ENCODE results near the gene ZNF318. TPM values are rescaled to one million over a fixed set of nuclear protein-coding genes. Genes with fewer than 3 reads are reported as not detected.
"Not testable (repeated sequence)": the region's sequence is repeated elsewhere in the genome, so short reads cannot be mapped to it uniquely, and the experiment has no call there.

ZNF318 gene
- total and polyA plus RNA-seq, 10 of the 15 experiments (the other 5 are each of a cell fraction or from before 2014, with no cell fraction given): 3.4 to 79.8 (median 13.7) TPM

GRCh38 chr6:43412541-43412940 lies 43.1 kb upstream of the ZNF318 start:
- H3K4me1 ChIP-seq (ENCODE audit: control insufficient read depth, insufficient read depth, low read length): no peaks in the 10 kb centered on the region
- no peaks in the 10 kb centered on the region for H3K27me3 ChIP-seq (replicated peaks in 1 of 2; ENCODE audit: control insufficient read depth in 2 of 2, insufficient read depth in 2 of 2, low read length in 1 of 2)
- BruUV-seq (replicated peaks): no TSS peak
- H3K36me3 ChIP-seq (ENCODE audit: control insufficient read depth in 2 of 2, insufficient read depth in 2 of 2, low read length in 1 of 2): peaks cover 0 to 6% of the 10 kb centered on the region in 2 experiments; a peak in 2 of 4 replicates
- FAIRE-seq (no peak), ATAC-seq (no peak), DNase-seq (ENCODE audit: low read depth, low spot score) (no peak)
- WGBS (ENCODE audit: insufficient coverage, insufficient replicate concordance, low lambda C conversion rate, missing lambda C conversion rate): 52% methylated on average over 5 of the region's 5 CpGs
- ChIA-PET SMC1A (ENCODE audit: uncharacterized antibody, unreplicated experiment) (no interaction called here), CTCF (interaction anchor here (1.3 kb wide), 1 partner anchor 94 kb away, joined by 4 read pairs; no protein-coding TSS in a partner anchor), RAD21 (ENCODE audit: unreplicated experiment) (no interaction called here), POLR2A (no interaction called here)
- peaks cover 1% of the 10 kb centered on the region; the same call in 2 of the 3 replicates for H3K9me3 ChIP-seq (replicated peaks; ENCODE audit: control insufficient read depth, insufficient read depth, low read length)
- H4K20me1 ChIP-seq (ENCODE audit: control insufficient read depth, insufficient read depth): no peaks in the 10 kb centered on the region
- H3K79me2 ChIP-seq (ENCODE audit: control insufficient read depth, insufficient read depth, low read length): no peaks in the 10 kb centered on the region
- H3K4me2 ChIP-seq (ENCODE audit: control insufficient read depth, insufficient read depth): no peak overlapping the region
- in situ Hi-C loops (cut with MboI): no loop called here
- no peak for TF ChIP-seq STAT3 (IDR thresholded peaks at IDR 0.05; ENCODE audit: low read depth, low read length)
- TF ChIP-seq, protein P1, sequence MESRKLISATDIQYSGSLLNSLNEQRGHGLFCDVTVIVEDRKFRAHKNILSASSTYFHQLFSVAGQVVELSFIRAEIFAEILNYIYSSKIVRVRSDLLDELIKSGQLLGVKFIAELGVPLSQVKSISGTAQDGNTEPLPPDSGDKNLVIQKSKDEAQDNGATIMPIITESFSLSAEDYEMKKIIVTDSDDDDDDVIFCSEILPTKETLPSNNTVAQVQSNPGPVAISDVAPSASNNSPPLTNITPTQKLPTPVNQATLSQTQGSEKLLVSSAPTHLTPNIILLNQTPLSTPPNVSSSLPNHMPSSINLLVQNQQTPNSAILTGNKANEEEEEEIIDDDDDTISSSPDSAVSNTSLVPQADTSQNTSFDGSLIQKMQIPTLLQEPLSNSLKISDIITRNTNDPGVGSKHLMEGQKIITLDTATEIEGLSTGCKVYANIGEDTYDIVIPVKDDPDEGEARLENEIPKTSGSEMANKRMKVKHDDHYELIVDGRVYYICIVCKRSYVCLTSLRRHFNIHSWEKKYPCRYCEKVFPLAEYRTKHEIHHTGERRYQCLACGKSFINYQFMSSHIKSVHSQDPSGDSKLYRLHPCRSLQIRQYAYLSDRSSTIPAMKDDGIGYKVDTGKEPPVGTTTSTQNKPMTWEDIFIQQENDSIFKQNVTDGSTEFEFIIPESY (IDR thresholded peaks at IDR 0.05): no peak
- no peak for TF ChIP-seq NFIC (IDR thresholded peaks at IDR 0.05; ENCODE audit: low read depth, low read length)
- no peak for TF ChIP-seq IKZF2 (IDR thresholded peaks at IDR 0.05)
- no peak for TF ChIP-seq CHD4 (IDR thresholded peaks at IDR 0.05)
- TF ChIP-seq SMAD1 (IDR thresholded peaks at IDR 0.05; ENCODE audit: low read depth, partially characterized antibody): no peak
- TF ChIP-seq ATF3 (IDR thresholded peaks at IDR 0.05; ENCODE audit: borderline replicate concordance, extremely low read depth, low read depth, low read length): no peak
- TF ChIP-seq SREBF1 (IDR thresholded peaks at IDR 0.05; ENCODE audit: low read length): no peak
- no peak for TF ChIP-seq POLR2A (IDR thresholded peaks at IDR 0.05; ENCODE audit: low read depth, low read length)
- TF ChIP-seq, protein P2, sequence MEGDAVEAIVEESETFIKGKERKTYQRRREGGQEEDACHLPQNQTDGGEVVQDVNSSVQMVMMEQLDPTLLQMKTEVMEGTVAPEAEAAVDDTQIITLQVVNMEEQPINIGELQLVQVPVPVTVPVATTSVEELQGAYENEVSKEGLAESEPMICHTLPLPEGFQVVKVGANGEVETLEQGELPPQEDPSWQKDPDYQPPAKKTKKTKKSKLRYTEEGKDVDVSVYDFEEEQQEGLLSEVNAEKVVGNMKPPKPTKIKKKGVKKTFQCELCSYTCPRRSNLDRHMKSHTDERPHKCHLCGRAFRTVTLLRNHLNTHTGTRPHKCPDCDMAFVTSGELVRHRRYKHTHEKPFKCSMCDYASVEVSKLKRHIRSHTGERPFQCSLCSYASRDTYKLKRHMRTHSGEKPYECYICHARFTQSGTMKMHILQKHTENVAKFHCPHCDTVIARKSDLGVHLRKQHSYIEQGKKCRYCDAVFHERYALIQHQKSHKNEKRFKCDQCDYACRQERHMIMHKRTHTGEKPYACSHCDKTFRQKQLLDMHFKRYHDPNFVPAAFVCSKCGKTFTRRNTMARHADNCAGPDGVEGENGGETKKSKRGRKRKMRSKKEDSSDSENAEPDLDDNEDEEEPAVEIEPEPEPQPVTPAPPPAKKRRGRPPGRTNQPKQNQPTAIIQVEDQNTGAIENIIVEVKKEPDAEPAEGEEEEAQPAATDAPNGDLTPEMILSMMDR (IDR thresholded peaks at IDR 0.05 in 2 of 3, conservative IDR thresholded peaks at IDR 0.05 in 1 of 3; ENCODE audit: control insufficient read depth in 2 of 3, extremely low read depth in 1 of 3, insufficient read depth in 1 of 3, low read depth in 3 of 3, low read length in 3 of 3): no peak
- TF ChIP-seq SP1 (IDR thresholded peaks at IDR 0.05; ENCODE audit: low read depth, low read length): no peak
- TF ChIP-seq BCL3 (IDR thresholded peaks at IDR 0.05; ENCODE audit: borderline replicate concordance, insufficient read depth, low read depth, low read length, poor library complexity, severe bottlenecking): no peak
- no peak overlapping the region for H3K9ac ChIP-seq (ENCODE audit: control insufficient read depth, insufficient read depth, low read length)
- no peak overlapping the region for H3K27ac ChIP-seq (ENCODE audit: control insufficient read depth, insufficient read depth)
- intact Hi-C loops (cut with micrococcal nuclease; ENCODE audit: unreplicated experiment): no loop called here
- no peak overlapping the region for H2AFZ ChIP-seq (ENCODE audit: control insufficient read depth, low read depth, low read length)
- no peak overlapping the region for H3K4me3 ChIP-seq

DNA sequence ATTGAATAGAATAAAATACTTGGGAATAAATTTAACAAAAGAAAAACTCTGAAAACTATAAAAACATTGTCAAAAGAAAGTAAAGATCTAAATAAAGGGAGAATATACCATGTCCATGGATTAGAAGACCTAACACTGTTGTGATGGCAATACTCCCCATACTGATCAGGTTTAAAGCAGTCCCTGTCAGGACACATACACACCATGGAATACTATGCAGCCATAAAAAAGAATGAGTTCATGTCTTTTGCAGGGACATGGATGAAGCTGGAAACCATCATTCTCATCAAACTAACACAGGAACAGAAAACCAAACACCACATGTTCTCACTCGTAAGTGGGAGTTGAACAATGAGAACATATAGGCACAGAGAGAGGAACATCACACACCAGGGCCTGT lies 41.3 kb upstream of the ZNF318 start:
- SMC1A ChIA-PET (ENCODE audit: uncharacterized antibody, unreplicated experiment); H2AFZ ChIP-seq (ENCODE audit: control insufficient read depth, low read depth, low read length); H3K79me2 ChIP-seq (ENCODE audit: control insufficient read depth, insufficient read depth, low read length); H3K27me3 ChIP-seq (replicated peaks in 1 of 2; ENCODE audit: control insufficient read depth in 2 of 2, insufficient read depth in 2 of 2, low read length in 1 of 2); in situ Hi-C loops (cut with MboI); H4K20me1 ChIP-seq (ENCODE audit: control insufficient read depth, insufficient read depth); DNase-seq (ENCODE audit: low read depth, low spot score); RAD21 ChIA-PET (ENCODE audit: unreplicated experiment); H3K36me3 ChIP-seq (ENCODE audit: control insufficient read depth in 2 of 2, insufficient read depth in 2 of 2, low read length in 1 of 2); H3K4me2 ChIP-seq (ENCODE audit: control insufficient read depth, insufficient read depth); H3K27ac ChIP-seq (ENCODE audit: control insufficient read depth, insufficient read depth); ATAC-seq; H3K4me1 ChIP-seq (ENCODE audit: control insufficient read depth, insufficient read depth, low read length); POLR2A ChIA-PET; H3K4me3 ChIP-seq; CTCF ChIA-PET; H3K9ac ChIP-seq (ENCODE audit: control insufficient read depth, insufficient read depth, low read length); BruUV-seq (replicated peaks); intact Hi-C loops (cut with micrococcal nuclease; ENCODE audit: unreplicated experiment); H3K9me3 ChIP-seq (replicated peaks; ENCODE audit: control insufficient read depth, insufficient read depth, low read length); FAIRE-seq: not testable (repeated sequence)
- 44% methylated on average over 1 of the region's 1 CpG for WGBS (ENCODE audit: insufficient coverage, insufficient replicate concordance, low lambda C conversion rate, missing lambda C conversion rate)
